Calu3 (cell line): ENCODE measurements around the gene DNAJC7. TPM values are rescaled to one million over a fixed set of nuclear protein-coding genes. Genes with fewer than 3 reads are reported as not detected.

ENCODE experiments used
- BruUV-seq: library from RNA; stranded (reverse); fragments of 400-500 nt; replicated peaks from 2 replicates; lab custom pipeline; 2021; lab: Mats Ljungman, UMichigan
- CTCF ChIA-PET: fragments of 300-600 bp; sonication (Branson Sonifier 250); formaldehyde crosslinking; loops from one replicate; lab custom pipeline; 2022; ENCODE audit warnings: antibody characterized with exemption; lab: Charles Lee
- DNase-seq: peaks from one replicate; pipeline ENCODE4 v3.0.0; 2022
- H3K27ac Mint-ChIP-seq: one replicate; pipeline ENCODE4 v1.8.0; 2022; ENCODE audit warnings: mixed read lengths; ENCODE audit not compliant: unreplicated experiment
- H3K27me3 Mint-ChIP-seq: one replicate; pipeline ENCODE4 v1.8.0; 2022; ENCODE audit warnings: mixed read lengths; ENCODE audit not compliant: unreplicated experiment
- H3K36me3 Mint-ChIP-seq: one replicate; pipeline ENCODE4 v1.8.0; 2022; ENCODE audit warnings: mild to moderate bottlenecking, moderate library complexity, mixed read lengths; ENCODE audit not compliant: insufficient read depth, unreplicated experiment
- H3K4me1 Mint-ChIP-seq: one replicate; pipeline ENCODE4 v1.8.0; 2022; ENCODE audit warnings: mild to moderate bottlenecking, low read depth, mixed read lengths; ENCODE audit not compliant: unreplicated experiment
- H3K4me3 Mint-ChIP-seq: one replicate; pipeline ENCODE4 v1.8.0; 2022; ENCODE audit warnings: mild to moderate bottlenecking, low read depth, moderate library complexity, mixed read lengths; ENCODE audit not compliant: unreplicated experiment
- H3K9me3 Mint-ChIP-seq: one replicate; pipeline ENCODE4 v1.8.0; 2022; ENCODE audit warnings: low read depth, mixed read lengths; ENCODE audit not compliant: unreplicated experiment
- intact Hi-C: fragments of 100-400 bp; cut with micrococcal nuclease; formaldehyde crosslinking; loops from one replicate; pipeline ENCODE4 v1.10.0; 2022; ENCODE audit not compliant: unreplicated experiment
- total RNA-seq: library from RNA; stranded (reverse); gene quantifications from 2 replicates; pipeline ENCODE4 v1.2.3, GENCODE V29; 2022
- TF ChIP-seq, protein P1 (sequence below): fragments of 200-600 bp; IDR thresholded peaks from one replicate; pipeline ENCODE4 v1.8.0; 2022; ENCODE audit warnings: antibody characterized with exemption; ENCODE audit not compliant: unreplicated experiment

Gene DNAJC7
- total RNA-seq, 1 experiment from 2014 or later, result 184 TPM

DNA sequence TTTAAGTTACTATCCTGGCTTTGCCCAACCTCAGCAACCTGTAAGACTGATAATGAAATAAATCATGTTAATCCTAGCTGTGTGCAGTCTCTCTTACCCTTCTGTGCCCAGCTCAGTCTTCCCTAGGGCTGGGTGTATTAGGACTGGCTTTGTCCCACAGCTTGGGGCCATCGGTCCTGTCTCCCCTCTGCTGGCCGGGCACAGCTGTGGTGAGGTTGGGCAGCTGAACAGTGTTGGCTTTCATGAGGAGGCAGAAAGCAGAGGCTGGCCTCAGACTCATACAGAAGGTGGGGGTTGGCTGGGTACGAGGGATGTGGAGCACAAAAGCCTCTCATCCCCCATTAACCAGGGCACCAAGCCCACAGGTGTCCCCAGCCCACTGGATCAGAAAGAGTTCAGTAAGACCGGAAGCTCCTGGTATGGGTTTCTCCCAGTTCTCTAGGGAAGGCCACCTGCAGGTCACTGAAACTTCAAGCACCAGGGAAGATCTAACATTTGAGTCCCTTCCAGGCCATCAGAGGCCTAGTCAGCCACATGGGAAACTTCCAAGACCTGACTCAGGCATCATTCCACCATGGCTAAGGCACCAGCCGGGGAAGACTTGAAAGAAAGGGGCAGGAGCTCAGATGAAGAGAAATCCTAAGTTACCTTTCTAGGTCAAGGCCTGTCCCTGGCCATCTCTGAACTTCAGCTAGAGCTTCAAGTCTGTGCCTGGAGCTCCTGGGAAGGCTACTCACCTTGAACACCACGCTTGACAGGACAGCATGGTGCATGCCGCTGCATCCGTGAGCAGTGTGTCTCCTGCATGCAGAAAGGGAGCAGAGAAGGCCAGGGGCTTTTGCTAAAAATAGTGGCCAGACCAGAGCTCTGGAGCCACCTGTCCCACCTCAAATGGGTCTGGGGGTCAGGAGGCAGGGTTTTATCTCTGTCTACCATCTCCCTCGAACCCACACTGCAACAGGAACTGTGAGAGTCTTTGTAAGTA, 41.8 kb downstream of the DNAJC7 start:
- no TSS peak for BruUV-seq
- H3K27ac Mint-ChIP-seq, result no peak overlapping the region
- H3K4me3 Mint-ChIP-seq, result no peak overlapping the region
- intact Hi-C loops, result no loop called here
- CTCF ChIA-PET, result interaction anchor here (0.6 to 0.7 kb wide), 2 partner anchors 9 to 151 kb away, joined by 5 to 8 read pairs; no protein-coding TSS in a partner anchor
- no peak for DNase-seq
- H3K9me3 Mint-ChIP-seq, result no peaks in the 10 kb centered on the region
- peaks cover 28% of the 10 kb centered on the region for H3K4me1 Mint-ChIP-seq
- H3K36me3 Mint-ChIP-seq, result peaks cover 95% of the 10 kb centered on the region
- H3K27me3 Mint-ChIP-seq, result no peaks in the 10 kb centered on the region
- TF ChIP-seq, protein P1, sequence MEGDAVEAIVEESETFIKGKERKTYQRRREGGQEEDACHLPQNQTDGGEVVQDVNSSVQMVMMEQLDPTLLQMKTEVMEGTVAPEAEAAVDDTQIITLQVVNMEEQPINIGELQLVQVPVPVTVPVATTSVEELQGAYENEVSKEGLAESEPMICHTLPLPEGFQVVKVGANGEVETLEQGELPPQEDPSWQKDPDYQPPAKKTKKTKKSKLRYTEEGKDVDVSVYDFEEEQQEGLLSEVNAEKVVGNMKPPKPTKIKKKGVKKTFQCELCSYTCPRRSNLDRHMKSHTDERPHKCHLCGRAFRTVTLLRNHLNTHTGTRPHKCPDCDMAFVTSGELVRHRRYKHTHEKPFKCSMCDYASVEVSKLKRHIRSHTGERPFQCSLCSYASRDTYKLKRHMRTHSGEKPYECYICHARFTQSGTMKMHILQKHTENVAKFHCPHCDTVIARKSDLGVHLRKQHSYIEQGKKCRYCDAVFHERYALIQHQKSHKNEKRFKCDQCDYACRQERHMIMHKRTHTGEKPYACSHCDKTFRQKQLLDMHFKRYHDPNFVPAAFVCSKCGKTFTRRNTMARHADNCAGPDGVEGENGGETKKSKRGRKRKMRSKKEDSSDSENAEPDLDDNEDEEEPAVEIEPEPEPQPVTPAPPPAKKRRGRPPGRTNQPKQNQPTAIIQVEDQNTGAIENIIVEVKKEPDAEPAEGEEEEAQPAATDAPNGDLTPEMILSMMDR, result no peak

DNA sequence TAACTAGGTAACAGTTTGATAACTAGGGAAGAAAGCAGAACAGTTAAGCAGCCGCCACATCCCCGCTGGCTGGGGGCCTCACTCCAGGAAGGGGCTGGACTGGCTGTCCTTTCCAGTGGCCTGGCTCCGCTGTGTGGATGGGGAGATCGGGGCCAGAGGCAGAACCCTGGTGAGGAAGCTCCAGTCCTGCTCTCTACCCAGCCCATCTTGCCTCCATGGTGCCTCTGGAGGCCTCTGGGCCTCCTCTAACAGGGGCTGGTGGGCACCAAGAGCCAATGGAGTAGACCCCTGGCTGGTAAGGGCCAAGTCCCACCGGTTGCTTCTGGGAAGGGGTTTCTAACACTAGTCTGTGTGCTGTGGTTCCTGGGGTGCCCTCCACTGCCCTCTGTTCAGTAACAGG, 42.6 kb downstream of the DNAJC7 start:
- peaks cover 28% of the 10 kb centered on the region for H3K4me1 Mint-ChIP-seq
- CTCF ChIA-PET, result interaction anchor here (0.6 kb wide), 1 partner anchor 151 kb away, joined by 5 read pairs; no protein-coding TSS in a partner anchor
- H3K27ac Mint-ChIP-seq, result no peak overlapping the region

DNA sequence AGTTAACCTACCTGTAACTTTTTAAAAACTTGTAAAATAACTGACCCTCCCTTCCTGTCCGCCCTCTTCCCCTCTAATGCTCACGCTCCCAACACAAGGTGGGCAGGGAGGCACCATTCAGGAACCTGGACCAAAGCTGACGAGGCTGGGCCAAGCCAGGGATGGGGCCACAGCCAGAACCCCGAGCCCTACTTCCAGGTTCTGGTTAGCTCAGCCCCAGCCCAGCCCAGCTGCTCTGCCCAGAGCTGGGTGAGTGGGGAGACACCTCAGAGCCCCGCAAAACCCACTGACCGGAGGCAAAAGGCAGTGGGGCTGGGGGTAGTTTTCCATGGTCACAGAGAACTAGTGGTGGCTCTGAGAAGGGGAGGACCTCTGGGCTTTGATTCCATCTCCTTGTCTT, 43.2 kb downstream of the DNAJC7 start:
- TF ChIP-seq, protein P1, result no peak
- intact Hi-C loops, result no loop called here
- Mint-ChIP-seq H3K27me3 (no peaks in the 10 kb centered on the region), H3K27ac (no peak overlapping the region), H3K36me3 (peaks cover 96% of the 10 kb centered on the region), H3K4me3 (no peak overlapping the region), H3K4me1 (peaks cover 28% of the 10 kb centered on the region), H3K9me3 (no peaks in the 10 kb centered on the region)
- no peak for DNase-seq
- no TSS peak for BruUV-seq
- CTCF ChIA-PET, result interaction anchor here (0.7 kb wide), 1 partner anchor 221 kb away, joined by 4 read pairs; no protein-coding TSS in a partner anchor

More for the DNA sequence above, 42.6 kb downstream of the DNAJC7 start:
- Mint-ChIP-seq H3K27me3 (no peaks in the 10 kb centered on the region), H3K9me3 (no peaks in the 10 kb centered on the region), H3K36me3 (peaks cover 95% of the 10 kb centered on the region), H3K4me3 (no peak overlapping the region)
- TF ChIP-seq, protein P1, result no peak
- intact Hi-C loops, result no loop called here
- no TSS peak for BruUV-seq
- DNase-seq, result no peak

DNA sequence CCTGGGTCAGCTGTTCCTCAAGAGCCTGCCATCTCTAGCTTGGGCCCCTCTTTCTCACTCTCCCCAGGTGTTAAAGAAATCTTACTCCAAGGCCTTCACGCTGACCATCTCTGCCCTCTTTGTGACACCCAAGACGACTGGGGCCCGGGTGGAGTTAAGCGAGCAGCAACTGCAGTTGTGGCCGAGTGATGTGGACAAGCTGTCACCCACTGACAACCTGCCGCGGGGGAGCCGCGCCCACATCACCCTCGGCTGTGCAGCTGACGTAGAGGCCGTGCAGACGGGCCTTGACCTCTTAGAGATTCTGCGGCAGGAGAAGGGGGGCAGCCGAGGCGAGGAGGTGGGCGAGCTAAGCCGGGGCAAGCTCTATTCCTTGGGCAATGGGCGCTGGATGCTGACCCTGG, 43.8 kb downstream of the DNAJC7 start:
- intact Hi-C loops, result no loop called here
- Mint-ChIP-seq H3K9me3 (no peaks in the 10 kb centered on the region), H3K4me3 (no peak overlapping the region), H3K27ac (no peak overlapping the region), H3K36me3 (peaks cover 96% of the 10 kb centered on the region), H3K4me1 (peaks cover 22% of the 10 kb centered on the region), H3K27me3 (no peaks in the 10 kb centered on the region)
- DNase-seq, result no peak
- TF ChIP-seq, protein P1, result no peak
- no TSS peak for BruUV-seq
- CTCF ChIA-PET, result interaction anchor here (0.7 to 1.4 kb wide), 3 partner anchors 16 to 220 kb away, joined by 3 to 5 read pairs (median 4); no protein-coding TSS in a partner anchor
